HG03060 (cell line): ENCODE results near the gene ZNF77.
"Not testable (repeated sequence)": the region's sequence is repeated elsewhere in the genome, so short reads cannot be mapped to it uniquely, and the experiment has no call there.

Experiments used
- ATAC-seq: cut with Tn5 transposase; IDR thresholded peaks from one replicate; pipeline ENCODE4 v1.9.1; 2021; ENCODE audit warnings: low read depth, moderate number of reproducible peaks; ENCODE audit not compliant: unreplicated experiment

The ZNF77 gene

GRCh38 chr19:2923510-2923909, 21.3 kb downstream of the ZNF77 start:
- ATAC-seq, result no peak

DNA sequence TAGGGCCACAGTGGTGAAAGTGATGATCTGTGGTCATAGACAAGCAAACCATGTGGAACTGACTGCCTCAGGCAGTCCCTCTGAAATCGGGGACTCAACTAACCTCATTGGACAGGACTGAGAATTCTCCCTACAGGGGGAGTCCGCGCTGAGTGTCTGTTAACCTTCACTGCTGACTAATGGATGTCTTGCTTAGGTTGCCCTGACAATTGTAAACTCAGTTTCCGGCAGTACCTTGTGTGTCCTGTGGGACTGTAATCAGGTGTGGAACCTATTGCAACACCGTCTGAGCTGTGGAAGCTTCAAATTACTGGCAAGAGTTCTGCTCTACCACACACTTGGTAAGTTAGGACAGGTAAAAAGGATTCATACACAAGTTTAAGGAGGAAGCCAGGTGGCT, 21.8 kb downstream of the ZNF77 start:
- no peak for ATAC-seq

DNA sequence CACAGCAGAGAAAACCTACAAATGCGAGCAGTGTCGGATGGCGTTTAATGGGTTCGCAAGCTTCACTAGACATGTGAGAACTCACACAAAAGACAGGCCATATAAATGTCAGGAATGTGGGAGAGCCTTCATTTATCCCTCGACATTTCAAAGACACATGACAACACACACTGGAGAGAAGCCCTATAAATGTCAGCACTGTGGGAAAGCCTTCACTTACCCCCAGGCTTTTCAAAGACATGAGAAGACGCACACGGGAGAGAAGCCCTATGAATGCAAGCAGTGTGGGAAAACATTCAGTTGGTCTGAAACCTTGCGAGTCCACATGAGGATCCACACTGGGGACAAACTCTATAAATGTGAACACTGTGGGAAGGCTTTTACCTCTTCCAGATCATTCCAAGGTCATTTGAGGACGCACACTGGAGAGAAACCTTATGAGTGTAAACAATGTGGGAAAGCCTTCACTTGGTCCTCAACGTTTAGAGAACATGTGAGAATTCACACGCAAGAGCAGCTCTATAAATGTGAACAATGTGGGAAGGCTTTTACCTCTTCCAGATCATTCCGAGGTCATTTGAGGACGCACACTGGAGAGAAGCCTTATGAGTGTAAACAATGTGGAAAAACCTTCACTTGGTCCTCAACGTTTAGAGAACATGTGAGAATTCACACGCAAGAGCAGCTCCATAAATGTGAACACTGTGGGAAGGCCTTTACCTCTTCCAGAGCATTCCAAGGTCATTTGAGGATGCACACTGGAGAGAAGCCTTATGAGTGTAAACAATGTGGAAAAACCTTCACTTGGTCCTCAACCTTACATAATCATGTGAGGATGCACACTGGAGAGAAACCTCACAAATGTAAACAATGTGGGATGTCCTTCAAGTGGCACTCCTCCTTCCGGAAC, 27.2 kb downstream of the ZNF77 start:
- ATAC-seq, result no peak

- ATAC-seq, result no peak
Measured at GRCh38 chr19:2912306-2912705, 32.5 kb downstream of the ZNF77 start.

DNA sequence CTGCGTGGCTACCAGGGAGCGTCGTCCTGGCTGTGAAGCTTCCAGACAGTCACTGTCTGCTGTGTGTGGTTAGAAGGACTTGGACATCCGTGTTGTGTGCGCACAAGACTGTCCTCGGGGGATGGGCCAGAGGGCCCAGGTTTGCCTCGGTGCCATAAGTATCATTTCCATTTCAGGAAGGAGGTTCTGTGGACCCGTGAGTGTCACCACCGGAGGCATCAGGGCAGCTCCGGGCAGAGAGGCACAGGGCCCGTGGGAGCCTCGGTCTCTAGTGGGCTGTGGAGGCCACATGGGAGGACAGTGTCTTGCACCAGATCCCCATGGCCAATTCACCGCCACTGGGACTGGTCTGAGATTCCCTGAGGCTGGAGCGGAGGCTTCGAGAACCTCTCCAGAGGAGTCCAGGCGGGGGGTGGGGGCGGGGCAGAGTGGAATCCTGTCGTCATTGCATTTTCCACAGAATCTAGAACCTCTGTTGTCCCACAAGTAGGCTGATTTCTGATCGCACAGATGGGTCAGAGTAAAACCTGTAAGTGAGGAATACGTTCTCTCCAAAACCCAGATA, 38.1 kb downstream of the ZNF77 start:
- no peak for ATAC-seq

GRCh38 chr19:2905918-2906519, 38.8 kb downstream of the ZNF77 start:
- no peak for ATAC-seq

GRCh38 chr19:2903326-2903725, 41.4 kb downstream of the ZNF77 start:
- ATAC-seq, result not testable (repeated sequence)

- ATAC-seq, result no peak
Measured at GRCh38 chr19:2902590-2903218, 42.1 kb downstream of the ZNF77 start.

DNA sequence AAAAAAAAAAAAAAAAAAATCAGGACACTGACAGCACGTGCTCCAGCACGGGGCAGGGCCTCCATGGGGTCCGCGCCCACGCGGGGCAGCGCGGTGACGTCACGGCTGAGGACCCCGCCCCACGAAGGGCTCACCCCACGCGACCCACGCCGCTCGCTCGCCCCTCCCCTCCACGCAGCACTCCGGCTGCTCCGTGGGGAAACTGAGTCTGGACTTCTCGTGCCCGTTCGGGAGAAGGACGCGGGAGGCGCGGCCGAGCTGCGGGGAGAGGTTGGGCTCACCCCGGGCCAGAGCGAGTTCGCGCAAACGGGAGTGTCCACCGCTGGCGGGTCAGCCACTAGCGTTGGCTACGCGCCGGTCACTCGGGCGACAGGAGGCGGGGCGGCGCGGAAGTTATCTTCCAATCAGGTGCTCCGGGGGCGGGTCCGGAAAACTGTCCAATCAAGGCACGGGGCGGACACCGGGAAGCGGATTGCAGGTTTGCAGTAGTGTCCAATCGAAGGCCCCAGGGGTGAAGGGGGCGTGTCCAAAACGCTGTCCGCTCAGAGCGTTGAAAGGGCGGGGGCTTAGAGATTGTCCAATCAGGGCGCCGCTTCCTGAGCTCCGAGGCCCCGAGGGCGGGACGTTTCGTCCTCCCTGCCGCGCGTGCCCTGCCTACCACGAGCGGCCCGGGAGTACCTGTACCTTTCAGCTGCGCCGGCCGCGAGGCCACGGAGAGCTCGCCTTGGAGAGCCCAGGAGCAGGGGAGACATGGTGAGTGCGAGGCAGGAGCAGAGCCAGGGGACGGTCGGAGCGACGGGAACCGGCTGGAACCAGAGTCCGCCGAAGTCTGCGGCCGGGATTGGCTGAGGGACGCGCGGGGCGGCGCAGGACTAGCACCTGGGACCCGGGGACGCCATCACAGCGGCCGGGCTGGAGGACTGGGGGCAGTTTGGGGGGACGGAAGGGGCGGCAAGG, 44.2 kb downstream of the ZNF77 start, which contains the start of gene ZNF57:
ZNF57 (plus strand) TSS at position 633 of the 957 bp plus-strand sequence; CDS start at position 751, 118 bp downstream.
- peak; percentile 70 for ATAC-seq

DNA sequence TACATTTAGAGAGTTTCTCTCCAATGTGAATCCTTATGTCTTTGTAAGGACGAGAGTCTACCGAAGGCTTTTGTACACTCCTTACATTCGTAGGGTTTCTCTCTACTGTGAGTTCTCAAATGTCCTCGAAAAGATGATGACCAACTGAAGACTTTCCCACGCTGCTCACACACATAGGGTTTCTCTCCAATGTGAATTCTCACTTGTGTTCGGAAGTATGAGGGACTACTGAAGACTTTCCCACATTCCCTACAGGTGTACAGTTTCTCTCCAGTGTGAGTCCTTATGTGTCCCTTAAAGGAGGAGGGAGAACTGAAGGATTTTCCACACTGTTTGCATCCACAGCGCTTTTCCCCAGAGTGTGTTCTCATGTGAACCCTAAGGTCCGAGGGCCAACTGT, 48.1 kb downstream of the ZNF77 start:
- ATAC-seq, result no peak

GRCh38 chr19:2890531-2890930, 54.2 kb downstream of the ZNF77 start:
- ATAC-seq, result not testable (repeated sequence)

DNA sequence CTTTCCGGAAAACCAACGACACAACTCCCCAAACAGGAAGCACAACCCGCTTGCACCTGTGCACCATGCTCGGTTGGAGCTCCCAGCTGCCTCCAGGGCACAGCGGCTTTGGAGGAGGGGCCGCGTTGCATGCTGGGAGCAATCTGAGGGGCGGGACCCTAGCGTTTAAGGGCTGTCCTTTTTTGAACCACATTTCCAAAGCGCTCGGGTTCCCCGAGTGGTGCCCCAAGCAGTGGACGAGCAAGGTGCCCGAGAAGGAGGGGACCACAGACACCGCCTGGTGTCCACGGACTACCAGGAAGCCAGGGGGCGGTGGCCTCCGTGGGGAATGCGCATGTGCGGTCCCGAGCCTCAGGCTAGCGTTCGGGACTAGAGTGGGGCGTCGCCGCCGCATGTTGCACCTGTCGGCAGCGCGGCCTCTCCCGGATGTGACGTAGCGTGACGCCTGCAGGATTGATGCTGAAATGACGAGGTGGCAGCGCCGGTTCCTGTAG, 56.0 kb downstream of the ZNF77 start:
- no peak for ATAC-seq

GRCh38 chr19:2887391-2887914, 57.3 kb downstream of the ZNF77 start:
- ATAC-seq, result no peak

GRCh38 chr19:2885736-2886135, 59.0 kb downstream of the ZNF77 start:
- no peak for ATAC-seq

DNA sequence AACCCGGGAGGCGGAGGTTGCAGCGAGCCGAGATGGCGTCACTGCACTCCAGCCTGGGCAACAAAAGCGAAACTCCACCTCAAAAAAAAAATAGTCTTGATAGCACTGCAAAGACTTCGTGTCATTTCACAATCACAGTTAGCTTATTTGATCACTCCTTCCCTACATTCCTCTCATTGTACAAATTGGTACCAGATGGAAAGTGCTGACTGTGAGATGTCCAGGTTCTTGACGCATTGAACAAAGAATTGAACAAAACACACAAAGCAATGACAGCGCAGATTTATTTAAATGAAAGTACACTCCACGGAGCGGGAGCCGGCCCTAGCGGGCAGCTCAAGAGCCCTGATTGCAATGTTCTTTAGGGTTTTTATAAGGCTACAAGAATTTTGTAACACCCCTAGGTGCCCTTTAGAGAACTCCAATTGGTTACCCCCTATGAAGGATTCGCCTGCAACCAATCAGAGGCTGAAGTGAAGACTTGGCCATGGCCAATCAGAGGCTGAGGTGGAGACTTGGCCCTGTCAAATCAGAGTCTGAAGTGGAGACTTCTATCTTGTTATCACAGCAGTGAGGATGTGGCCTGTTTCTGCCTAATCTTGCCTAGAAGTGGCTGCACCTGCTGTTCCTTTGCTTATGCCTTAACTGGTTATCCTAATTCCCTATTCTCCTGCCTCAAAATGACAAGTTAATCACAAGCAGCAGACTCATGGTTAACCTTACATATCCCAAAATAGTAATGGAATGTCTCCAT, 60.9 kb downstream of the ZNF77 start:
- ATAC-seq, result no peak
